Prostate gland (tissue), 2 donors: ENCODE results near the gene NINJ1.

Source experiments
- POLR2A ChIP-seq: fragments of 450-650 bp; IDR thresholded peaks from one replicate; pipeline ENCODE4 v1.6.1; 2016; ENCODE audit warnings: antibody characterized with exemption, mild to moderate bottlenecking
- POLR2AphosphoS5 ChIP-seq: sonication (generic); formaldehyde crosslinking; IDR thresholded peaks from one replicate; pipeline ENCODE4 v1.6.1; 2017; ENCODE audit warnings: antibody characterized with exemption
- TF ChIP-seq, protein P1 (sequence below), 4 experiments: fragments of 200-600 bp in 2 of 4; fragments of 450-650 bp in 2 of 4; sonication (generic) in 2 of 4; IDR thresholded peaks; 1 replicate in 3 of 4; 2 replicates in 1 of 4; pipeline ENCODE4 v1.5.1; 2016 to 2019; ENCODE audit warnings: antibody characterized with exemption in 4 of 4, mild to moderate bottlenecking in 2 of 4, moderate library complexity in 2 of 4

DNA sequence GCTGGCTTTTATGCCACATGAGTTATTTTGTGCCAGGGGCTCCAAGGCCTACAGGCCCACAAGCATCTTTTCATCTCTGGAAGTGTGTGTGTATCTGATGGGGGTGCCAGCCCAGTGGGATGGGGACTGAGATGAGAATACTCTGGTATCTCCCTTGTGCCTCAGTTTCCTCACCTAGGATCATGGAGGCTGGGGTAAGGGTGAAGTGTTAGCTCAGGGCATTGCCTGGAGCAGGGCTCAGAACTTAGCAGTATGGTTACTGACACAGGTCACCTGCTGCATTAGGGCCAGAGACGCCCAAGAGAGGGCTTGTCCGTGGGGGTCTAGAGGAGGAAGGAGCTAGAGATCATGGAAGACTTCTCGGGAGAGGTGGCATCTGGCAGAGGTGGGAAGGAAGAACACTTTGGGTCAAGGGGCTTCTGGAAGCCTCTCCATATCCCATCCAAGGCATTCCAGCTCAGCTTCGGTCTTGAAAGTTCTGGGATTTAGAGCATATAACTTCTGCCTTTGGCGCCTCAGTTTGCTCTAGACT is 49.1 kb upstream of the NINJ1 start:
- TF ChIP-seq, protein P1, sequence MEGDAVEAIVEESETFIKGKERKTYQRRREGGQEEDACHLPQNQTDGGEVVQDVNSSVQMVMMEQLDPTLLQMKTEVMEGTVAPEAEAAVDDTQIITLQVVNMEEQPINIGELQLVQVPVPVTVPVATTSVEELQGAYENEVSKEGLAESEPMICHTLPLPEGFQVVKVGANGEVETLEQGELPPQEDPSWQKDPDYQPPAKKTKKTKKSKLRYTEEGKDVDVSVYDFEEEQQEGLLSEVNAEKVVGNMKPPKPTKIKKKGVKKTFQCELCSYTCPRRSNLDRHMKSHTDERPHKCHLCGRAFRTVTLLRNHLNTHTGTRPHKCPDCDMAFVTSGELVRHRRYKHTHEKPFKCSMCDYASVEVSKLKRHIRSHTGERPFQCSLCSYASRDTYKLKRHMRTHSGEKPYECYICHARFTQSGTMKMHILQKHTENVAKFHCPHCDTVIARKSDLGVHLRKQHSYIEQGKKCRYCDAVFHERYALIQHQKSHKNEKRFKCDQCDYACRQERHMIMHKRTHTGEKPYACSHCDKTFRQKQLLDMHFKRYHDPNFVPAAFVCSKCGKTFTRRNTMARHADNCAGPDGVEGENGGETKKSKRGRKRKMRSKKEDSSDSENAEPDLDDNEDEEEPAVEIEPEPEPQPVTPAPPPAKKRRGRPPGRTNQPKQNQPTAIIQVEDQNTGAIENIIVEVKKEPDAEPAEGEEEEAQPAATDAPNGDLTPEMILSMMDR (IDR thresholded peaks at IDR 0.05) = no peak
- no peak for TF ChIP-seq POLR2A
- no peak for TF ChIP-seq POLR2AphosphoS5
